Choroid plexus epithelial cell (primary cell): ENCODE measurements around the gene FRMD7.
A peak's percentile ranks its signal among the peaks of the same experiment; 100 is the strongest.

Source experiments
- DNase-seq: peaks from one replicate; pipeline ENCODE4 v3.0.0-alpha.2; 2010; ENCODE audit warnings: low read depth
- H3K4me3 ChIP-seq: 2 replicates; pipeline ENCODE4 v1.5.1; 2011; ENCODE audit warnings: low read depth, mild to moderate bottlenecking, control low read depth, low read length, moderate library complexity
- TF ChIP-seq, protein P1 (sequence below): conservative IDR thresholded peaks from 2 replicates; pipeline ENCODE4 v1.5.1; 2011; ENCODE audit warnings: low read depth, mild to moderate bottlenecking, control low read depth, inconsistent platforms, low read length, moderate library complexity

Gene FRMD7

DNA sequence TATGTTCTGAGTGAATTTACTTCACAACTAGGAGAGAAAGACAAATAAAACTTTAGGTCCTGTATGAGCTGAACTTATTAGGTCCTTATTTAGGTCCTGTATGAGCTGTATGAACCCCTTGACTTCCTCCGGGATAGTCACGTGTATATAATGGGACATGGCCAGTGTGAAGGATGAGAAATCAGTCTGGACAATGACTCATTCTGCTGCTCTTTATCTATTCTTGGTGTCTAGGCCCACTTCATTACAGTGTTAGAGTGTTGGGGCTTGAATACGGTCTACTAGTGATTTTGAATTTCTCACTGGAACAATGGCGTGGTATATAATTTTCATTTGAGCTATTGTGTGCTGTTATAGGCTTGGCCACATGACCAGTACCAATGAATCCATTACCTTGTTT is 82.9 kb downstream of the FRMD7 start:
- peak; percentile 4 for DNase-seq
- TF ChIP-seq, protein P1, sequence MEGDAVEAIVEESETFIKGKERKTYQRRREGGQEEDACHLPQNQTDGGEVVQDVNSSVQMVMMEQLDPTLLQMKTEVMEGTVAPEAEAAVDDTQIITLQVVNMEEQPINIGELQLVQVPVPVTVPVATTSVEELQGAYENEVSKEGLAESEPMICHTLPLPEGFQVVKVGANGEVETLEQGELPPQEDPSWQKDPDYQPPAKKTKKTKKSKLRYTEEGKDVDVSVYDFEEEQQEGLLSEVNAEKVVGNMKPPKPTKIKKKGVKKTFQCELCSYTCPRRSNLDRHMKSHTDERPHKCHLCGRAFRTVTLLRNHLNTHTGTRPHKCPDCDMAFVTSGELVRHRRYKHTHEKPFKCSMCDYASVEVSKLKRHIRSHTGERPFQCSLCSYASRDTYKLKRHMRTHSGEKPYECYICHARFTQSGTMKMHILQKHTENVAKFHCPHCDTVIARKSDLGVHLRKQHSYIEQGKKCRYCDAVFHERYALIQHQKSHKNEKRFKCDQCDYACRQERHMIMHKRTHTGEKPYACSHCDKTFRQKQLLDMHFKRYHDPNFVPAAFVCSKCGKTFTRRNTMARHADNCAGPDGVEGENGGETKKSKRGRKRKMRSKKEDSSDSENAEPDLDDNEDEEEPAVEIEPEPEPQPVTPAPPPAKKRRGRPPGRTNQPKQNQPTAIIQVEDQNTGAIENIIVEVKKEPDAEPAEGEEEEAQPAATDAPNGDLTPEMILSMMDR, result no peak
- H3K4me3 ChIP-seq, result no peak overlapping the region

DNA sequence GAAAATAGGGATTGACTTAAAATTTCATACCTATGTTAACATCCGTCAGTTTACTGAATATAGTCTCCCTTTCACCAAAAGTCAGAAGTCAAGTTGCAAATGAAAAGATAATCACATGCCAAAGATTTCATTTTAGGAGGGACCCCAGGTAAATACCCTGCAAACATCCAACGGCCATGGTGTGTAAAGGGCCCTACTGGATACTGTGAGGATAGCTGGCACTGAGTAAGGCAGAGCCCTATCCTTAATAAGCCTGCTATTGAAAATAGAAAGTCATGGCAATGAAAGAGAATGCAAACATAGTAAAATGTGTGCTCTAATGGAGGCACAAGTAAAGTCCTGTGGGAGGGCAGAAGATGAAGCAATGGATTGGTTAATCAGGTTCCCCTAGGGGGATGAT is 83.8 kb downstream of the FRMD7 start:
- H3K4me3 ChIP-seq, result no peak overlapping the region
- TF ChIP-seq, protein P1, result no peak
- DNase-seq, result no peak

DNA sequence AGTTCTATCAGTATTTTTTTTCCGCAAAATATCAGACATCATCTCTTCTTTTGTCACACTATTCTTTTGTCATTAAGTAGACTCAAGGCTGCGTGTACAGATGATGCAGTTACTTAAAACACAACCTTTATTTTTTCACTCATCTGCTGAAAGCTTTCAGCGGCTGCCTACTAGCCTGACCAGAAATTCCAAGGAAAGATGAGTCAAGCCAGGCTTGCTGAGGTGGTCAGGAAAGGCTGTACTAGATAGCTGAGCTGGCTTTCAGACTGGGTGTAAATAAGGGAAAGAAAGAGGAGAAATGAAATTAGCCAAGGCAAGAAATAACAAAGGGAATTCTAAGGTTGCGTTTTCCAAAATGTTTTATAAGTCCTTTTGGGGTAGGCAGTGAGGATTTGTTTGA is 86.8 kb downstream of the FRMD7 start:
- TF ChIP-seq, protein P1, result no peak
- no peak overlapping the region for H3K4me3 ChIP-seq
- peak; percentile 24 for DNase-seq

DNA sequence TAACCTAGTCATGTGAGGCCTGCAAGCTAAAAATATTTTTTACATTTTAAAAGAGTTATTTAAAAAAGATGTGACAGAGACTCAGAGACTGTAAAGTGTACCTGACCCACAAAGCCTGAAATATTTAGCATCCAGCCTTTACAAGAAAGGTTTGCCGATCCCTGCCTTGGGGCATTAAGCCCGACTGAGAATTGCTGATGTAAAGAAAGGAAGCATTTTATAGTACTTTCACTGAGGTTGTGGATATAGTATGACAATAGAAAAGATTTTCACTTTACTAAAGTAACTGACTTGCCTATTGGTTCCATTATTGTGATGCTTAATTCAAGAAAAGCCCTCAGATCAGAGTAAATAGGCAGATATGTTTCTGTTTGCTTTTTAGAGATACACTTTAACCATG is 87.8 kb downstream of the FRMD7 start:
- TF ChIP-seq, protein P1, result no peak
- H3K4me3 ChIP-seq, result no peak overlapping the region
- DNase-seq, result no peak

DNA sequence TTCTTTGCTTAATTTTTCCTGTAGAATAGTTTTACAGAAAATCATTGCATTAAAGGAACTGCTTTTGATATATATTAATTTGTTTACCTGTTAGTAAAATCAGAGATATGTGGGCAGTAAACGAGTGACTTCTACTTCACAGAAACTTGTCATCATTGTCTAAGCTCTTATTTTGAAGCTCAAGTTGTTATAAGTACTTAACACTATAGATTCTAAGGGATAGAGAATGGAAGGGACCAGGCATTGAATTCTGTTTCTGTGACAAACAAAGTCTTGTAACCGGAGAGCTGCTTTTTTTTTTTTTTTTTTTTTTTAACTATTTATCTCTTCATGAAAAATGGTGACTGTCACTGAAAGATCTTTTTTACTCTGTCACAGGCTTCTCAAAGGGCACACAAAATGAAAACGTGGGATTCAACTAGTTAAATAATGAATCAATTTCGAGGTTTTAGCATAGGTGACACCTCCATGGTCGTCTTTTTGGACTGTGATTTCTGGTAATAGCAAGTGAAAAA is 90.3 kb downstream of the FRMD7 start:
- TF ChIP-seq, protein P1, result no peak
- DNase-seq, result no peak
- no peak overlapping the region for H3K4me3 ChIP-seq

DNA sequence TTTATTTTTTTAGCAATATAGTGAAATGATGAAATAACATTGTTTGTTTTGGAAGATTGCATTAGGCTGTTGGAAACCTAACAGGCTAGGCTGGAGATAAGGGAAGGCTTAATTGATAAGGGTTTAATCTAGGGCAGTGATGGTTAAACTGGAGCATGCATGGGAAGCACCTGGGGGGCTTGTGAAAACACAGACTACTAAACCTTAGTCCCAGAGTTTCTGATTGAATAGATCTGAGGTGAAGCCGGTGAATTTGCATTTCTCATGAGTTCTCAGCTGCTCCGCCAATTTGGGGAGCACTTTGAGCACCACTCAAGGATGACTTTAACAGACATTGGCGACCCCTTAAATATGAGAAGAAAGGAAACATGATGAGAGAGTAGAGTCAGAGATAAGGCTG is 93.2 kb downstream of the FRMD7 start:
- H3K4me3 ChIP-seq, result no peak overlapping the region
- TF ChIP-seq, protein P1, result no peak

DNA sequence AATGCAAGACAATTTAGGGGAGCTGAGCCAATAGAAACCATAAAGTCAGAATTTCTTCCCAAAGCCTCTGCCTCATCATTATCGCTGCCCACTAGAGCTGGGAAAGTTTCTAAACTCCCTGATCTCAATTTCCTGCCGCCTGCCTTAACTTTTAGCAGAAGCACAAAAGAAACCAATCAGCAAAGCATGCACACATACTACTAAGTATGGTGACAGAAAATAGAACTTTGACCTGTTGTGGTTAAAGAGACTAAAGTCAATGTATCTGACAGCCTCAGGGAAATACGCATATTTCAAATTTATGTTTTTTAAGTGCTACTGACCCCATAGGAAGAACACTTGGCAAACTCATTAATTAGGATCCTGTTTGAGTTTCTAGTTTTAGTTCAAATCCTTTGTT is 94.7 kb downstream of the FRMD7 start:
- no peak for DNase-seq
- H3K4me3 ChIP-seq, result no peak overlapping the region
- TF ChIP-seq, protein P1, result no peak

More for the DNA sequence above, 93.2 kb downstream of the FRMD7 start:
- no peak for DNase-seq
